ENCODE measurements around the gene OR2T11.
"Not testable (repeated sequence)": the region's sequence is repeated elsewhere in the genome, so short reads cannot be mapped to it uniquely, and the experiment has no call there.

The OR2T11 gene

GRCh38 chr1:248618119-248618518 is 16.8 kb downstream of the OR2T11 start:
- DNase-seq: no peak

- DNase-seq: no peak
Observed at GRCh38 chr1:248613742-248614141, 21.1 kb downstream of the OR2T11 start.

- DNase-seq: no peak
Observed at GRCh38 chr1:248611883-248612414, 22.9 kb downstream of the OR2T11 start.

- no peak for DNase-seq
Observed at GRCh38 chr1:248610301-248610700, 24.6 kb downstream of the OR2T11 start.

- DNase-seq: no peak
Observed at GRCh38 chr1:248599396-248599795, 35.5 kb downstream of the OR2T11 start.

- no peak for DNase-seq
Observed at GRCh38 chr1:248597589-248597988, 37.3 kb downstream of the OR2T11 start, which contains the start of gene OR2T10. TSS of gene OR2T10 (minus strand) at chr1:248597700. CDS start at chr1:248593768, 3,932 bp downstream.

GRCh38 chr1:248596615-248597014 is 38.3 kb downstream of the OR2T11 start:
- DNase-seq: no peak

GRCh38 chr1:248593226-248593625 is 41.7 kb downstream of the OR2T11 start:
- no peak for DNase-seq

GRCh38 chr1:248592655-248593054 is 42.2 kb downstream of the OR2T11 start:
- no peak for DNase-seq

- no peak for DNase-seq
Observed at GRCh38 chr1:248590055-248590454, 44.8 kb downstream of the OR2T11 start.

- DNase-seq: no peak
Observed at GRCh38 chr1:248589334-248589733, 45.6 kb downstream of the OR2T11 start.

GRCh38 chr1:248585266-248585665 is 49.6 kb downstream of the OR2T11 start:
- no peak for DNase-seq

- no peak for DNase-seq
Observed at GRCh38 chr1:248576260-248576980, 58.5 kb downstream of the OR2T11 start.

- not testable (repeated sequence) for DNase-seq
Observed at GRCh38 chr1:248574657-248575056, 60.2 kb downstream of the OR2T11 start, which contains the start of gene OR2T34. TSS of gene OR2T34 (minus strand) at chr1:248574757. CDS start at chr1:248574757, 0 bp downstream.

- not testable (repeated sequence) for DNase-seq
Observed at GRCh38 chr1:248573856-248574255, 61.0 kb downstream of the OR2T11 start.

All from right forelimb (tissue), 1 donor.